DND-41 (cell line): ENCODE measurements around the gene ANO2.

Experiments
- ATAC-seq: fragments of 200-7000 bp; cut with Tn5 transposase; 3 replicates; pipeline ENCODE4 v1.9.1; 2021; ENCODE audit warnings: low read depth; ENCODE audit not compliant: insufficient read depth
- DNase-seq: peaks from one replicate; pipeline ENCODE4 v3.0.0-alpha.2; 2020
- H2AFZ ChIP-seq: 2 replicates; pipeline ENCODE4 v1.6.0; 2012; ENCODE audit warnings: low read depth, low read length
- H3K27ac ChIP-seq: 2 replicates; pipeline ENCODE4 v1.5.1; 2012; ENCODE audit warnings: low read length, inconsistent platforms
- H3K27me3 ChIP-seq: fragments of 200-600 bp; sonication (generic); 2 replicates; pipeline ENCODE4 v1.6.0; 2012; ENCODE audit warnings: low read length, mild to moderate bottlenecking, inconsistent platforms; ENCODE audit not compliant: insufficient read depth, poor library complexity
- H3K36me3 ChIP-seq: 2 replicates; pipeline ENCODE4 v1.5.1; 2012; ENCODE audit warnings: low read length, inconsistent platforms; ENCODE audit not compliant: insufficient read depth
- H3K4me1 ChIP-seq: 2 replicates; pipeline ENCODE4 v1.5.1; 2012; ENCODE audit warnings: mild to moderate bottlenecking, low read length; ENCODE audit not compliant: insufficient read depth
- H3K4me2 ChIP-seq: 2 replicates; pipeline ENCODE4 v1.6.0; 2012; ENCODE audit warnings: mild to moderate bottlenecking, moderate library complexity, low read length, inconsistent platforms; ENCODE audit not compliant: insufficient read depth
- H3K4me3 ChIP-seq, 2 experiments: fragments of 200-600 bp in 1 of 2; shearing (Covaris generic) in 1 of 2; 2 replicates each; pipeline ENCODE4 v1.5.1; 2012 to 2016; ENCODE audit warnings: inconsistent platforms in 2 of 2, low read length in 2 of 2, mild to moderate bottlenecking in 2 of 2, low read depth in 1 of 2, moderate library complexity in 1 of 2
- H3K79me2 ChIP-seq: 2 replicates; pipeline ENCODE4 v1.6.0; 2012; ENCODE audit warnings: low read length, inconsistent platforms; ENCODE audit not compliant: insufficient read depth
- H3K9ac ChIP-seq: 2 replicates; pipeline ENCODE4 v1.6.0; 2012; ENCODE audit warnings: low read depth, mild to moderate bottlenecking, inconsistent platforms, low read length, moderate library complexity
- H3K9me3 ChIP-seq: 2 replicates; pipeline ENCODE4 v1.5.1; 2012; ENCODE audit warnings: low read length, moderate library complexity, mild to moderate bottlenecking, inconsistent platforms; ENCODE audit not compliant: insufficient read depth, severe bottlenecking
- H4K20me1 ChIP-seq: 2 replicates; pipeline ENCODE4 v1.6.0; 2012; ENCODE audit warnings: low read length; ENCODE audit not compliant: insufficient read depth
- CTCF ChIP-seq: IDR thresholded peaks from 2 replicates; pipeline ENCODE4 v1.5.1; 2012; ENCODE audit warnings: borderline replicate concordance, low read length, moderate library complexity, mild to moderate bottlenecking; ENCODE audit not compliant: poor library complexity, severe bottlenecking; ENCODE audit errors: extremely low read depth
- EZH2 ChIP-seq: IDR thresholded peaks from 3 replicates; pipeline ENCODE4 v1.6.1; 2012; ENCODE audit warnings: borderline replicate concordance, low read depth, mild to moderate bottlenecking, moderate library complexity, low read length, inconsistent platforms; ENCODE audit not compliant: severe bottlenecking

The ANO2 gene

GRCh38 chr12:5748027-5748426 lies 197.0 kb downstream of the ANO2 start:
- H3K4me2 ChIP-seq, result no peak overlapping the region
- no peaks in the 10 kb centered on the region for H3K36me3 ChIP-seq
- no peaks in the 10 kb centered on the region for H3K79me2 ChIP-seq

GRCh38 chr12:5746917-5747316 lies 198.1 kb downstream of the ANO2 start:
- Histone ChIP-seq H3K9ac (no peak overlapping the region), H3K27me3 (peaks cover 17% of the 10 kb centered on the region), H3K36me3 (no peaks in the 10 kb centered on the region), H3K4me3 (no peak overlapping the region), H3K9me3 (no peaks in the 10 kb centered on the region), H3K4me2 (no peak overlapping the region), H3K27ac (no peak overlapping the region), H3K4me1 (no peaks in the 10 kb centered on the region), H2AFZ (no peak overlapping the region), H3K79me2 (no peaks in the 10 kb centered on the region), H4K20me1 (no peaks in the 10 kb centered on the region)
- no peak for DNase-seq
- TF ChIP-seq EZH2 (no peak), CTCF (no peak)
- ATAC-seq, result no peak

More at GRCh38 chr12:5748027-5748426, 197.0 kb downstream of the ANO2 start:
- Histone ChIP-seq H3K27ac (no peak overlapping the region), H3K9me3 (no peaks in the 10 kb centered on the region), H3K4me1 (no peaks in the 10 kb centered on the region), H3K9ac (no peak overlapping the region), H2AFZ (no peak overlapping the region), H3K4me3 (no peak overlapping the region), H4K20me1 (no peaks in the 10 kb centered on the region), H3K27me3 (peaks cover 17% of the 10 kb centered on the region)
- no peak for DNase-seq
- TF ChIP-seq EZH2 (no peak), CTCF (no peak)
- no peak for ATAC-seq

GRCh38 chr12:5746036-5746908 lies 198.8 kb downstream of the ANO2 start:
- no peaks in the 10 kb centered on the region for H4K20me1 ChIP-seq
- peaks cover 14% of the 10 kb centered on the region for H3K27me3 ChIP-seq
- H3K4me3 ChIP-seq, result no peak overlapping the region
- no peak for TF ChIP-seq CTCF
- TF ChIP-seq EZH2, result no peak
- DNase-seq, result no peak
- no peak overlapping the region for H3K9ac ChIP-seq
- no peaks in the 10 kb centered on the region for H3K36me3 ChIP-seq
- H2AFZ ChIP-seq, result no peak overlapping the region
- no peaks in the 10 kb centered on the region for H3K9me3 ChIP-seq
- ATAC-seq, result no peak
- no peaks in the 10 kb centered on the region for H3K79me2 ChIP-seq
- no peak overlapping the region for H3K4me2 ChIP-seq
- H3K4me1 ChIP-seq, result no peaks in the 10 kb centered on the region
- no peak overlapping the region for H3K27ac ChIP-seq
